ENCODE data around the gene PLPP2.

DNA sequence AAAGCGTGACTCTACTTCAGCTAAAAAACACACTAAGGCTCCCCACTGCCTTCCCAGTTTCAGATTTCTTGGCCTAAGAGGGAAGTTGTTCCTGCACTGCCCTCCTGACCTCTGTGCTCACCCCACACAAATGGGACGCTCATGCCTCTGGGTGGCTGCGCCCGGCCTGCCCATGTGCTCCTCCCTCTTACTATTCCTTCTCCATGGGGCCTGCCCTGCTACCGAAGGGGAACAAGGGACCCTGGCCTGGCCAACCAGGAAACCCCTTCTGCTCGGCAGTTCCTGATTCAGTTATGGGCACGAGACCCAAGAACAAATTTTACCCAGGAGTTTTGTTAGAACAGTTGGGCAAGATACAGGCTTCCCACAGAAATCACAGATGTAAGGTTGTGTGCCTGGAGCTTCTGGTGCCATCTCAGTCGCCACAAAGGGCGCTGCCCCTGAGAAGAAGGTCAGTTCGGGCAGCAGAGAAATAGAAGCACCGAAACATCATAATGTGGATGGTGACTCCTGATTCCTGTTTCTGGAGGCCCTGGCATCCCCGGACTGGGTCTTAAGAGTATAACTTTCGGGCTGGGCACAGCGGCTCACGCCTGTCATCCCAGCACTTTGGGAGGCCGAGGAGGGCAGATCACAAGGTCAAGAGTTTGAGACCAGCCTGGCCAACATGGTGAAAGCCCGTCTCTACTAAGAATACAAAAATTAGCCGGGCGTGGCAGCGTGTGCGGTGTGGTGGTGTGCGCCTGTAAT is 5.4 kb upstream of the PLPP2 start:
- TF ChIP-seq, protein P1, sequence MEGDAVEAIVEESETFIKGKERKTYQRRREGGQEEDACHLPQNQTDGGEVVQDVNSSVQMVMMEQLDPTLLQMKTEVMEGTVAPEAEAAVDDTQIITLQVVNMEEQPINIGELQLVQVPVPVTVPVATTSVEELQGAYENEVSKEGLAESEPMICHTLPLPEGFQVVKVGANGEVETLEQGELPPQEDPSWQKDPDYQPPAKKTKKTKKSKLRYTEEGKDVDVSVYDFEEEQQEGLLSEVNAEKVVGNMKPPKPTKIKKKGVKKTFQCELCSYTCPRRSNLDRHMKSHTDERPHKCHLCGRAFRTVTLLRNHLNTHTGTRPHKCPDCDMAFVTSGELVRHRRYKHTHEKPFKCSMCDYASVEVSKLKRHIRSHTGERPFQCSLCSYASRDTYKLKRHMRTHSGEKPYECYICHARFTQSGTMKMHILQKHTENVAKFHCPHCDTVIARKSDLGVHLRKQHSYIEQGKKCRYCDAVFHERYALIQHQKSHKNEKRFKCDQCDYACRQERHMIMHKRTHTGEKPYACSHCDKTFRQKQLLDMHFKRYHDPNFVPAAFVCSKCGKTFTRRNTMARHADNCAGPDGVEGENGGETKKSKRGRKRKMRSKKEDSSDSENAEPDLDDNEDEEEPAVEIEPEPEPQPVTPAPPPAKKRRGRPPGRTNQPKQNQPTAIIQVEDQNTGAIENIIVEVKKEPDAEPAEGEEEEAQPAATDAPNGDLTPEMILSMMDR (IDR thresholded peaks at IDR 0.05; ENCODE audit: poor library complexity) = no peak
- no peak for TF ChIP-seq EZH2 (IDR thresholded peaks at IDR 0.05; ENCODE audit: borderline replicate concordance)

Measured in hepatocyte (in vitro differentiated cells).